BJ (cell line): Measurements from ENCODE around the gene RUSC2. TPM values are rescaled to one million over a fixed set of nuclear protein-coding genes. Genes with fewer than 3 reads are reported as not detected.

Experiments
- CTCF ChIA-PET: fragments of 350-600 bp; formaldehyde crosslinking; extraction: SDS; loops from one replicate; lab custom pipeline; 2021; ENCODE audit warnings: antibody characterized with exemption, inconsistent platforms; lab: Yijun Ruan, JAX
- POLR2A ChIA-PET: fragments of 300-600 bp; sonication (Branson Sonifier 250); formaldehyde crosslinking; extraction: SDS; loops from one replicate; lab custom pipeline; 2021; ENCODE audit warnings: antibody characterized with exemption; lab: Charles Lee
- DNase-seq: peaks from one replicate; pipeline ENCODE4 v3.0.0-alpha.2; 2011; ENCODE audit warnings: low read depth
- H3K27me3 ChIP-seq: 2 replicates; pipeline ENCODE4 v1.6.0; 2011; ENCODE audit warnings: low read length; ENCODE audit not compliant: control insufficient read depth, insufficient read depth
- H3K36me3 ChIP-seq: 2 replicates; pipeline ENCODE4 v1.5.1; 2011; ENCODE audit warnings: low read length; ENCODE audit not compliant: control insufficient read depth, insufficient read depth
- H3K4me3 ChIP-seq: 2 replicates; pipeline ENCODE4 v1.5.1; 2011; ENCODE audit warnings: low read depth, mild to moderate bottlenecking, control low read depth, low read length
- CTCF ChIP-seq: IDR thresholded peaks from 2 replicates; pipeline ENCODE4 v1.5.1; 2011; ENCODE audit warnings: low read depth, mild to moderate bottlenecking, control low read depth, inconsistent platforms, low read length, moderate library complexity; ENCODE audit not compliant: insufficient read depth
- polyA plus RNA-seq: library from polyadenylated mRNA; depleted of rRNA; stranded (reverse); fragments of >200 nt; gene quantifications from 2 replicates; pipeline ENCODE4 v1.2.3, GENCODE V29; 2011

The RUSC2 gene
- polyA plus RNA-seq, 1 experiment: 43.3 TPM

- DNase-seq: peak; percentile 75
- no peaks in the 10 kb centered on the region; the same call in 1 of the 2 replicates for H3K36me3 ChIP-seq
- no peaks in the 10 kb centered on the region for H3K27me3 ChIP-seq
- ChIA-PET POLR2A (interaction anchor here (0.5 to 1.8 kb wide), 2 partner anchors 20 to 173 kb away, joined by 3 to 8 read pairs; no protein-coding TSS in a partner anchor), CTCF (interaction anchor here (0.8 to 5.0 kb wide), 7 partner anchors 8 to 40 kb away, joined by 3 to 49 read pairs (median 4); partner anchors contain the start of gene RUSC2)
- no peak for TF ChIP-seq CTCF
- no peak overlapping the region for H3K4me3 ChIP-seq
These were observed 28.4 kb downstream of the RUSC2 start for GRCh38 chr9:35518225-35518821.

GRCh38 chr9:35518981-35519679, 29.2 kb downstream of the RUSC2 start:
- CTCF ChIA-PET: interaction anchor here (0.6 to 5.0 kb wide), 9 partner anchors 9 to 506 kb away, joined by 3 to 49 read pairs (median 3); no protein-coding TSS in a partner anchor
- Histone ChIP-seq H3K36me3 (no peaks in the 10 kb centered on the region; the same call in 1 of the 2 replicates), H3K27me3 (no peaks in the 10 kb centered on the region), H3K4me3 (no peak overlapping the region)
- TF ChIP-seq CTCF: no peak
- DNase-seq: no peak
- POLR2A ChIA-PET: interaction anchor here (0.5 to 1.8 kb wide), 4 partner anchors 8 to 523 kb away, joined by 3 to 8 read pairs (median 4); no protein-coding TSS in a partner anchor

GRCh38 chr9:35519692-35520363, 29.9 kb downstream of the RUSC2 start:
- POLR2A ChIA-PET: interaction anchor here (1.0 to 1.8 kb wide), 2 partner anchors 9 to 19 kb away, joined by 4 to 8 read pairs; no protein-coding TSS in a partner anchor
- DNase-seq: no peak
- CTCF ChIA-PET: interaction anchor here (0.6 to 5.0 kb wide), 5 partner anchors 25 to 506 kb away, joined by 3 to 49 read pairs (median 3); no protein-coding TSS in a partner anchor
- H3K27me3 ChIP-seq: no peaks in the 10 kb centered on the region
- no peak for TF ChIP-seq CTCF
- no peaks in the 10 kb centered on the region; the same call in 1 of the 2 replicates for H3K36me3 ChIP-seq
- no peak overlapping the region for H3K4me3 ChIP-seq

GRCh38 chr9:35520364-35520710, 30.4 kb downstream of the RUSC2 start:
- no peaks in the 10 kb centered on the region for H3K27me3 ChIP-seq
- no peaks in the 10 kb centered on the region; the same call in 1 of the 2 replicates for H3K36me3 ChIP-seq
- H3K4me3 ChIP-seq: no peak overlapping the region
- ChIA-PET CTCF (interaction anchor here (0.9 to 5.0 kb wide), 3 partner anchors 34 to 505 kb away, joined by 3 to 49 read pairs (median 3); no protein-coding TSS in a partner anchor), POLR2A (no interaction called here)
- DNase-seq: no peak
- no peak for TF ChIP-seq CTCF
